ENCODE results near the gene KCNIP4. TPM values are rescaled to one million over a fixed set of nuclear protein-coding genes. Genes with fewer than 3 reads are reported as not detected.

The KCNIP4 gene
- total and polyA plus RNA-seq, 2 donors (not counting 1 experiment from before 2014, with no cell fraction given) = not detected

DNA sequence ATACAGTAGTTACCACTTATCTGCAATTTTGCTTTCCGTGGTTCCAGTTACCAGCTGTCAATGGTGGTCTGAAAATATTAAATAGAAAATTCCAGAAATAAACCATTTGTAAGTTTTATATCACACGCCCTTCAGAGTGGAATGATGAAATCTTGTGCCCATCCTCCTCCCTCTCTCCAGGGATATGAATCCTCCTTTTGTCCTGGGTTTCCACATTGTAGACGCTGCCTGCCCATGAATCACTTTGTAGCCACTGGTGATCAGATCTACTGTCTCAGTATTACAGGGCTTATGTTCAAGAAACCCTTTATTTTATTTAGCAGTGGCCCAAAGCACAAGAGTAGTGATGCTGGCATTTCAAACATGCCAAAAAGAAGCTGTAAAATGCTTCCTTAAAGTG lies 198.6 kb downstream of the KCNIP4 start:
- ChIA-PET CTCF (interaction anchor here (0.8 kb wide), 1 partner anchor 18 kb away, joined by 3 read pairs; no protein-coding TSS in a partner anchor), POLR2A (no interaction called here)
- Mint-ChIP-seq H3K27ac (no peak overlapping the region), H3K4me1 (no peaks in the 10 kb centered on the region), H3K27me3 (no peaks in the 10 kb centered on the region), H3K9me3 (ENCODE audit: insufficient read depth) (no peaks in the 10 kb centered on the region), H3K4me3 (no peak overlapping the region)
- WGBS (ENCODE audit: insufficient coverage) = 88% methylated on average over 2 of the region's 3 CpGs
- intact Hi-C loops (cut with micrococcal nuclease) = no loop called here
- no peaks in the 10 kb centered on the region for H3K9me3 ChIP-seq (ENCODE audit: control extremely low read depth in 1 of 3, control insufficient read depth in 2 of 3, insufficient read depth in 1 of 3, low read length in 2 of 3)
- TF ChIP-seq, protein P1, sequence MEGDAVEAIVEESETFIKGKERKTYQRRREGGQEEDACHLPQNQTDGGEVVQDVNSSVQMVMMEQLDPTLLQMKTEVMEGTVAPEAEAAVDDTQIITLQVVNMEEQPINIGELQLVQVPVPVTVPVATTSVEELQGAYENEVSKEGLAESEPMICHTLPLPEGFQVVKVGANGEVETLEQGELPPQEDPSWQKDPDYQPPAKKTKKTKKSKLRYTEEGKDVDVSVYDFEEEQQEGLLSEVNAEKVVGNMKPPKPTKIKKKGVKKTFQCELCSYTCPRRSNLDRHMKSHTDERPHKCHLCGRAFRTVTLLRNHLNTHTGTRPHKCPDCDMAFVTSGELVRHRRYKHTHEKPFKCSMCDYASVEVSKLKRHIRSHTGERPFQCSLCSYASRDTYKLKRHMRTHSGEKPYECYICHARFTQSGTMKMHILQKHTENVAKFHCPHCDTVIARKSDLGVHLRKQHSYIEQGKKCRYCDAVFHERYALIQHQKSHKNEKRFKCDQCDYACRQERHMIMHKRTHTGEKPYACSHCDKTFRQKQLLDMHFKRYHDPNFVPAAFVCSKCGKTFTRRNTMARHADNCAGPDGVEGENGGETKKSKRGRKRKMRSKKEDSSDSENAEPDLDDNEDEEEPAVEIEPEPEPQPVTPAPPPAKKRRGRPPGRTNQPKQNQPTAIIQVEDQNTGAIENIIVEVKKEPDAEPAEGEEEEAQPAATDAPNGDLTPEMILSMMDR (IDR thresholded peaks at IDR 0.05) = no peak
- no peak for TF ChIP-seq EZH2 (IDR thresholded peaks at IDR 0.05; ENCODE audit: borderline replicate concordance, insufficient read depth, low read depth, low read length, poor library complexity, severe bottlenecking)
- no peaks in the 10 kb centered on the region for H3K4me1 ChIP-seq (ENCODE audit: control insufficient read depth in 2 of 2, insufficient read depth in 2 of 2, low read length in 2 of 2)
- no peak overlapping the region for H2AFZ ChIP-seq (ENCODE audit: insufficient read depth, low read depth, low read length, poor library complexity, severe bottlenecking)
- DNase-seq (no peak), ATAC-seq (ENCODE audit: low read depth) (no peak)
- H4K20me1 ChIP-seq (ENCODE audit: control insufficient read depth, insufficient read depth, low read length, poor library complexity, severe bottlenecking) = no peaks in the 10 kb centered on the region
- no peak overlapping the region for H3K4me3 ChIP-seq (ENCODE audit: control extremely low read depth in 1 of 5, extremely low read depth in 1 of 5, insufficient read depth in 1 of 5, low read depth in 2 of 5, low read length in 4 of 5)
- H3K27ac ChIP-seq (ENCODE audit: low read length in 2 of 2) = no peak overlapping the region
- no peaks in the 10 kb centered on the region for H3K36me3 ChIP-seq (replicated peaks in 1 of 2; ENCODE audit: control extremely low read depth in 1 of 2, control insufficient read depth in 1 of 2, extremely low read depth in 1 of 2, insufficient read depth in 2 of 2, low read length in 1 of 2)
- H3K9ac ChIP-seq (ENCODE audit: low read length) = no peak overlapping the region
- no peaks in the 10 kb centered on the region for H3K27me3 ChIP-seq (replicated peaks in 1 of 4; ENCODE audit: control extremely low read depth in 1 of 4, control insufficient read depth in 3 of 4, insufficient read depth in 4 of 4, low read length in 3 of 4)
- H3K4me2 ChIP-seq (replicated peaks; ENCODE audit: low read depth, low read length, poor library complexity, severe bottlenecking) = no peak overlapping the region
- no peaks in the 10 kb centered on the region for H3K79me2 ChIP-seq (ENCODE audit: control insufficient read depth, insufficient read depth, low read length)

DNA sequence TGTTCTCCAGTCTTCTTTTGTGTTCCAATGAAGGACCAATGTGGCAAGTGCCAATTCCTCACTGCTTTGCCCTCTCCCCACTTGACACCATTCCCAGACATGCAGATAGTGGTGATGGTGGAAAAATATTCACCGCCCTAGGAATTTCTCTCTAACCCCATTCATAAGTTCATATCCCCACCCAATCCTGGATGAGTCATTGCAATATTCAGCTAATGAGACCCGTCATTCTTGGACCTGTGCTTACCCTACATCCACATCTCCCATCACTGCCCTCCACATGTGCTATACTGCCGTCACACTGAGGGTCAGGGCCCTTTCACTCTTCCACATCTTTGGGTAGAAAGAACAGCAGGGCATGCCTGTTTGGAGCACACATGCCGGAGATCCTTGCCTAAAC lies 199.2 kb downstream of the KCNIP4 start:
- H3K4me3 ChIP-seq (ENCODE audit: control extremely low read depth in 1 of 5, extremely low read depth in 1 of 5, insufficient read depth in 1 of 5, low read depth in 2 of 5, low read length in 4 of 5) = no peak overlapping the region
- H3K36me3 ChIP-seq (replicated peaks in 1 of 2; ENCODE audit: control extremely low read depth in 1 of 2, control insufficient read depth in 1 of 2, extremely low read depth in 1 of 2, insufficient read depth in 2 of 2, low read length in 1 of 2) = no peaks in the 10 kb centered on the region
- ChIA-PET POLR2A (no interaction called here), CTCF (interaction anchor here (0.8 kb wide), 1 partner anchor 18 kb away, joined by 3 read pairs; no protein-coding TSS in a partner anchor)
- no peak overlapping the region for H2AFZ ChIP-seq (ENCODE audit: insufficient read depth, low read depth, low read length, poor library complexity, severe bottlenecking)
- Mint-ChIP-seq H3K4me1 (no peaks in the 10 kb centered on the region), H3K4me3 (no peak overlapping the region), H3K27ac (no peak overlapping the region), H3K9me3 (ENCODE audit: insufficient read depth) (no peaks in the 10 kb centered on the region), H3K27me3 (no peaks in the 10 kb centered on the region)
- 92% methylated on average over 3 of the region's 4 CpGs for WGBS (ENCODE audit: insufficient coverage)
- H3K4me1 ChIP-seq (ENCODE audit: control insufficient read depth in 2 of 2, insufficient read depth in 2 of 2, low read length in 2 of 2) = no peaks in the 10 kb centered on the region
- H3K79me2 ChIP-seq (ENCODE audit: control insufficient read depth, insufficient read depth, low read length) = no peaks in the 10 kb centered on the region
- ATAC-seq (ENCODE audit: low read depth) = no peak
- no peak for TF ChIP-seq EZH2 (IDR thresholded peaks at IDR 0.05; ENCODE audit: borderline replicate concordance, insufficient read depth, low read depth, low read length, poor library complexity, severe bottlenecking)
- TF ChIP-seq, protein P1 (IDR thresholded peaks at IDR 0.05) = no peak
- no peak for DNase-seq
- intact Hi-C loops (cut with micrococcal nuclease) = no loop called here
- H3K4me2 ChIP-seq (replicated peaks; ENCODE audit: low read depth, low read length, poor library complexity, severe bottlenecking) = no peak overlapping the region
- H3K27ac ChIP-seq (ENCODE audit: low read length in 2 of 2) = no peak overlapping the region
- H4K20me1 ChIP-seq (ENCODE audit: control insufficient read depth, insufficient read depth, low read length, poor library complexity, severe bottlenecking) = no peaks in the 10 kb centered on the region
- no peaks in the 10 kb centered on the region for H3K27me3 ChIP-seq (replicated peaks in 1 of 4; ENCODE audit: control extremely low read depth in 1 of 4, control insufficient read depth in 3 of 4, insufficient read depth in 4 of 4, low read length in 3 of 4)
- H3K9ac ChIP-seq (ENCODE audit: low read length) = no peak overlapping the region
- H3K9me3 ChIP-seq (ENCODE audit: control extremely low read depth in 1 of 3, control insufficient read depth in 2 of 3, insufficient read depth in 1 of 3, low read length in 2 of 3) = no peaks in the 10 kb centered on the region
